Subcutaneous abdominal adipose tissue (tissue), 5 donors: ENCODE measurements around the gene CCNQ.

Experiments
- H3K27ac ChIP-seq: one replicate; pipeline ENCODE4 v1.7.0; 2013; ENCODE audit warnings: low read depth, mild to moderate bottlenecking, inconsistent platforms, low read length, moderate library complexity
- H3K27me3 ChIP-seq, 5 donors: one replicate each; pipeline ENCODE4 v1.7.0; 2013; ENCODE audit warnings: low read length in 5 of 5, inconsistent platforms in 1 of 5; ENCODE audit not compliant: control insufficient read depth in 5 of 5, insufficient read depth in 4 of 5
- H3K36me3 ChIP-seq, 5 donors: one replicate each; pipeline ENCODE4 v1.7.0; 2013; ENCODE audit warnings: low read length in 5 of 5; ENCODE audit not compliant: control insufficient read depth in 5 of 5, insufficient read depth in 5 of 5
- H3K4me1 ChIP-seq, 5 donors: one replicate each; pipeline ENCODE4 v1.7.0; 2013; ENCODE audit warnings: low read length in 5 of 5, mild to moderate bottlenecking in 3 of 5, moderate library complexity in 1 of 5; ENCODE audit not compliant: control insufficient read depth in 5 of 5, insufficient read depth in 5 of 5
- H3K4me3 ChIP-seq, 5 donors: one replicate each; pipeline ENCODE4 v1.7.0; 2013; ENCODE audit warnings: low read length in 5 of 5, low read depth in 1 of 5
- H3K9ac ChIP-seq, 5 donors: one replicate each; pipeline ENCODE4 v1.7.0; 2013; ENCODE audit warnings: low read length in 5 of 5, mild to moderate bottlenecking in 4 of 5, moderate library complexity in 3 of 5
- H3K9me3 ChIP-seq, 5 donors: one replicate each; pipeline ENCODE4 v1.7.0; 2013; ENCODE audit warnings: low read length in 5 of 5; ENCODE audit not compliant: control insufficient read depth in 5 of 5
- donor health status: healthy.
- donor health status: healthy.
- donor health status: healthy.
- donor health status: healthy.
- donor health status: healthy.

Gene CCNQ

DNA sequence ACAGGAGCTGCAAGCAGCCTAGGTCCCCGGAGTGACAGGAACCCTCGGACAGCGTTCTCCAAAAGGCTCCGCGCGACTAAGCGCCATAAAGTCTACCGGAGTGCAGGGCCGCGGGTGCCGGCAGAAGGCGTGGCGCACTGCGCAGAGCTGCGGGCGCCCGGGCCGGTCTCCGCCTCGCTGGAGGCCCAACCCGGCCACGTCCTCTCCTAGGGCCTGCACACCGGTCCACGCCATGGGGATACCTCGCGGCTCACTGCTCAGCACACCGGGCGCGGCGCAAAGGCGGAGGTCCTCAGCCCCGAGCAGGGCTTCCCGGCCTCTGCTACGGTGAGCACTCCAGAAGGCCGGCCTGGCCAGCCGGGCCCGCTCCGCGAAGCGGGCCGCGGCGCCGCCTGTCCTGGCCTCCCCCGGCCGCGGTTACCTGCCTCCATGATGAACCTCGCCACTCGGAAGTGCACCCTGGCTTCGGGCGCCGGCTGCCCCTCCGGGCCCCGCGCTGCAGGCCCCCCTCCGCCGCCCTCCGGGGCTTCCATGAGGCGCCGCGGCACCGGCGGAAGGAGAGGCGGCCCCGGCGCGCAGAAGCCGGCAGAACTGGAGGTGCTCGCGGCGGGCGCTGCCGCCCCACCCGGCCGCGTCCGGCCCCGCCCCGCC is at the start of gene CCNQ:
CCNQ (minus strand) TSS at position 599 of the 651 bp plus-strand sequence; CDS start at position 533, 66 bp downstream.
- Histone ChIP-seq H3K27me3 (peaks cover 0 to 27% (median 9%) of the 10 kb centered on the region in 5 donors), H3K4me1 (peaks cover 0 to 29% (median 14%) of the 10 kb centered on the region in 5 donors), H3K9me3 (peaks cover 0 to 5% (median 4%) of the 10 kb centered on the region in 5 donors), H3K9ac (peak within 1 kb of the TSS in 4 of 5 donors; percentile 49 to 73 (median 64)), H3K27ac (no peak within 1 kb of the TSS), H3K36me3 (peaks cover 0 to 22% (median 8%) of the 10 kb centered on the region in 5 donors), H3K4me3 (peak within 1 kb of the TSS; percentile 66 to 81 (median 70))

DNA sequence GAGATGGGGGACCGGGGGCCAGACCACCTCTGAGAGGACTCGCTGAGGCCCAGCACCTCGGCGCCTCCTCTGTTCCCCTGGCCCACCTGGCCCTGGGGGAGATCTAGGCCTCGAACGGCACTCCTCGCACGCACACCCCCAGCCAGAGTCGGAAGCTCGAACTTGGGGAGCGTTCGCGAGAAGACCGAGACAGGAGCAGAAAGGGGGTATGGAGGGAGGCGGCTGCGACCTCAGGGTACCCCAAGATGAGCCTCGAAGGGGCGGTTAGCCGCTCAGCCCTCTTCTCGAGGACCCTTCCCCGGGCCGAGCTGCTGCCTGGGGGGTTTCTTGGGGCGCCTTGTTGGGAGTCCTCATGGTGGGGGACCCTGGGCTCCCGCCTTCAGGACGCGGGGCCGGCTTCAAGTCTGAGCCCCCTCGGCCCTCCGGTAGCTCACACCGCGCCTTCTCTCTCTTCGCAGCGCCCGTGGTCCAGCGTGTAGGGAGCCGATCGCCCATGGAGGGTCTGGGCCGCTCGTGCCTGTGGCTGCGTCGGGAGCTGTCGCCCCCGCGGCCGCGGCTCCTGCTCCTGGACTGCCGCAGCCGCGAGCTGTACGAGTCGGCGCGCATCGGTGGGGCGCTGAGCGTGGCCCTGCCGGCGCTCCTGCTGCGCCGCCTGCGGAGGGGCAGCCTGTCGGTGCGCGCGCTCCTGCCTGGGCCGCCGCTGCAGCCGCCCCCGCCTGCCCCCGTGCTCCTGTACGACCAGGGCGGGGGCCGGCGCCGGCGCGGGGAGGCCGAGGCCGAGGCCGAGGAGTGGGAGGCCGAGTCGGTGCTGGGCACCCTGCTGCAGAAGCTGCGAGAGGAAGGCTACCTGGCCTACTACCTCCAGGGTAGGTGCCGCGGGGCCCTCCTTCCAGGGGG is 48.8 kb upstream of the CCNQ start:
- Histone ChIP-seq H3K9ac (no peak overlapping the region), H3K27me3 (peaks cover 23 to 69% (median 60%) of the 10 kb centered on the region in 5 donors), H3K4me3 (no peak overlapping the region), H3K9me3 (peaks cover 0 to 9% (median 0%) of the 10 kb centered on the region in 5 donors), H3K4me1 (peaks cover 0 to 27% (median 19%) of the 10 kb centered on the region in 5 donors), H3K27ac (no peak overlapping the region), H3K36me3 (no peaks in the 10 kb centered on the region)

DNA sequence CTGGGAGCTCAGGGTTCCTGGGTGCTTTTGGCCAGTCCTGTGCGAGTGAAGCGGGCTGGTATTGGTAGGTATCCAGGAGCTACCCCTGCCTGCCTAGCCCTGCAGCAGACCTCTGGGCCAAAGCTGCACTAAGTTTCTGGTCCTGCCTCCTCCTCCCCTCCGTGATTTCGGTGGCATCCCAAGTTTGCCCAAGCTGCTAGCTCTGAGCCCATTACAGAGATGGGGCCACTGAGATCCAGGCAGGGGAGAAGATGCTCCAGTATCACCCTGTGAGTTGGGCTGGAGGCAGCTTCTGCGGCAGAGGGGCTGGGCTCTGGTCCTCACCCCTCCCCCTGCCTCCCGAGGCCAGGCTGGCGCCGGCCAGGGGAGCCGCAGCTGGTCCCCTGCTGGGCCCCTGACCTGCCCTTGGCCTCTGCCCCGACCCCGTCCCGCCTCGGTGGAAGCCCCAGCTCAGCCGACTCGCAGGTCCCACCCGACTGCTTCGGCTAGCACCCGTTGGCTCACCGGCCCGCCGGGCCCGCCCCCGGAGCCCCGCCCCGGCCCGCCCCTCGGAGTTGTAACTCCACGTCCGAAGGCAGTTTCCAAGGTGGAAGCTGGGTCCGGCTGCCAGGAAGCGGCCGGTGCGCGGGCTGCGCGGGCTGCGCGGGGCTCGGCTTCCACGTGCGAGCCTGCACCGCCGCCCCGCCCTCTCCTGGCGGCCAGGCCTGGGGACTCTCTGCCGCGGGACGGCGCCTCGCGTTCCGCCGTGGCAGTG is 47.9 kb upstream of the CCNQ start, which contains the start of gene DUSP9:
DUSP9 (plus strand) TSS at position 584 of the 754 bp plus-strand sequence. CDS start 751 bp downstream, outside the sequence.
- Histone ChIP-seq H3K36me3 (no peaks in the 10 kb centered on the region), H3K9me3 (peaks cover 0 to 9% (median 0%) of the 10 kb centered on the region in 5 donors), H3K4me1 (peaks cover 0 to 31% (median 21%) of the 10 kb centered on the region in 5 donors), H3K27ac (no peak within 1 kb of the TSS), H3K27me3 (peaks cover 24 to 69% (median 62%) of the 10 kb centered on the region in 5 donors), H3K9ac (no peak within 1 kb of the TSS), H3K4me3 (peak within 1 kb of the TSS in 1 of 5 donors; percentile 33)

- Histone ChIP-seq H3K4me1 (peaks cover 0 to 37% (median 21%) of the 10 kb centered on the region in 5 donors), H3K27me3 (peaks cover 31 to 76% (median 66%) of the 10 kb centered on the region in 5 donors), H3K9me3 (peaks cover 0 to 9% (median 0%) of the 10 kb centered on the region in 5 donors), H3K4me3 (no peak overlapping the region), H3K27ac (no peak overlapping the region), H3K9ac (no peak overlapping the region), H3K36me3 (no peaks in the 10 kb centered on the region)
These were observed 47.1 kb upstream of the CCNQ start for GRCh38 chrX:153645921-153646488.

DNA sequence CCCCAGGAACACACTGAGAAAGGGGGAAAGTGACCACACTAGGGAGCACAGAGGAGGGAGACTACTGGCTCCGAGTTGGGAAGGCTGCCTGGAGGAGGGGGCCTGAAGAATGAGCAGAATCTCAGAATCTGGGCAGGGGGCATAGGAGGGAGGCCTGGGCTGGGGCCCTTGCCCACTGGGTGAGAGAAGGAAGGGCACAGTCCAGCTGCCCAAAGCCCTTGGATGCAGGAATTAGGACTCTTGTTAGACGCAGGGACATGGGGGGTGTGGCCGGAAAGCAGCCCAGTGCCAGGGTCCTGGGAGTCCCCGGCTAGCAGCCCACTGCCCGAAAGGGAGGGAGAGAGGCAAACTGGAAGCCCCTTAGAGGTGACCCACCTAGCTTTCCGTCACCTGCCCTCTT is 46.2 kb upstream of the CCNQ start:
- Histone ChIP-seq H3K4me1 (peaks cover 0 to 37% (median 21%) of the 10 kb centered on the region in 5 donors), H3K4me3 (no peak overlapping the region), H3K36me3 (no peaks in the 10 kb centered on the region), H3K9ac (no peak overlapping the region), H3K27me3 (peaks cover 33 to 77% (median 71%) of the 10 kb centered on the region in 5 donors), H3K27ac (no peak overlapping the region), H3K9me3 (peaks cover 0 to 9% (median 0%) of the 10 kb centered on the region in 5 donors)

GRCh38 chrX:153644356-153645125 is 45.6 kb upstream of the CCNQ start:
- peaks cover 0 to 9% (median 0%) of the 10 kb centered on the region in 5 donors for H3K9me3 ChIP-seq
- H3K36me3 ChIP-seq = no peaks in the 10 kb centered on the region
- no peak overlapping the region for H3K27ac ChIP-seq
- H3K27me3 ChIP-seq = peaks cover 34 to 79% (median 70%) of the 10 kb centered on the region in 5 donors
- H3K9ac ChIP-seq = no peak overlapping the region
- no peak overlapping the region for H3K4me3 ChIP-seq
- H3K4me1 ChIP-seq = peaks cover 0 to 37% (median 21%) of the 10 kb centered on the region in 5 donors

DNA sequence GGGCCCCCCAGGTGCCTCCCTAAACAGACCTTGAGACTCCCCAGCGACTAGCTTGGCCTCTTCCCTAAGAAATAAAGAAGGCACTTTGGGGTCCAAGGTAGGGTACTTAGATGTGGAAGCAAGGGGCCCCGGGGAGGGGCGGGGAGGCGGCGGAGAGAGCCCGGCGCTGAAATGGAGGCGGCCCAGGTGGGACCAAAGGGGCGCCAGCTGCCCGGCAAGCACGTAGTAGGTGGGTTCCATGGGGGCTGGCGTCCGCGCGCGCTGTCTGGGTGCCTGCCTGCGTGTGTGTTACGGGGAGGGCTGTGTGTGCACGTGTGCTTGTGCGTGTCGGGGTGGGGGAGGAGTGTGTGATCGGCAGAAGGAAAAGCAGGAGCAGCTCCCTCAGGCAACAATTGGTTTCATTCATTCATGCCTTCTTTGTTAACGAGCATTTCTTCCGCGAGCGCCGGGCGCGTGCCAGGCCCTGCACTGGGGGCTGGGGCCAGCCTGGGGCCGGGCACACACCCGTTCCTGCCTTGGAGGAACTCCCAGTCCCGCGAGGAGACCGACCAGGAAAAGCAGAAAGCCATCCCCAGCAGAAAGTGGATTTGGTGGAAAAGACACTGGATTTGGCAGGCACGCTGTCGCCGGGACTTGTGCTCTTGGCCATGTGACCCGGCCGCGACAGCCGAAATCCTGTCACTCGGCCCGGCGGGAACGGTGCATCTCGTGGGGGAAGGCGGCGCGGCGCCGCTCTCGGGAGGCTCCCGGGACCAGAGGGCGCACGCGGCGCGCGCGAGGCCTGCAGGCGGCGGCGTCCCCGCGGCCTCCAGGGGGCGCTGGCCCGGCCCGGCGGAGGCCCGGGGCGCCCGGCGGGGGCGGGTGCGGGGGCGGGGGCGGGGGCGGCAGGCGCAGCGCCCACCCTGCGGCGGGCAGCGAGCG is 44.8 kb upstream of the CCNQ start:
- Histone ChIP-seq H3K36me3 (no peaks in the 10 kb centered on the region), H3K9me3 (peaks cover 0 to 9% (median 0%) of the 10 kb centered on the region in 5 donors), H3K4me1 (peaks cover 0 to 37% (median 21%) of the 10 kb centered on the region in 5 donors), H3K4me3 (peak overlapping the region in 3 of 5 donors; percentile 14 to 42 (median 34)), H3K9ac (no peak overlapping the region), H3K27me3 (peaks cover 33 to 76% (median 70%) of the 10 kb centered on the region in 5 donors), H3K27ac (no peak overlapping the region)

DNA sequence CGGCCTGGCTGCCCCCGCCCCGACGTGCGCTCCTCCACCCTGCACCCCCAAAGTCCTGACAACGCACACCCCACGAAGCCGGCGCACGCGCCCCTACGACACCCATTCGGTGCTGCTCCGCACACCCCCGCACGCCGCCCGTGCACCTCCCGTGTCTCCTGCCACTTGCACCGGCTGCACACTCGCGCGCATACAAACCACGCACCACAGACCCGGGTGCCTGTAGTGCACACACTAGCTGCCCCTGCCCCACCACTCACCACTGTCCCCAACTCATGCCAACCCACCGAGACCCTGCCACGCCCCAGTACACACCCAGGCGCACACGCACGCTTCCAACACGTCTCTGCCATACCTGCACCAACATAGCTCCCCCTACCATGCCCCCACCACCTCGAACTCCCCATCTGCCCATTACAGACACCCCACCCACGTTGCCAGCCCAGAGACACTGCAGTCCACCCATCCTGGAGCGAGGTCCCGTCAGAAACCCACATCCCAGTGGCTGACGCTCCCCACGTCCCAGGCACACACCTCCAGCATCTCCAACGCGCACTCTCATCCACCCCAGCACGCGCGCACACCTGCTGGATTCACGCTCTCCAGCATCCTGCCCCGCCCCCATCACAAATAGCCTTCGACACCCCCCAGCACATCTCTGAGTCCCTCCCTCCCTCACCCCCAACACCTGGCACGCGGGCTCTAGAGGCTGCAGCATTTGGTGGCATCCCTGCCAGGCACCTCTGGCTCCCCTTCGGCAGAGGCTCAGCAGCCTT is 43.9 kb upstream of the CCNQ start:
- peaks cover 0 to 9% (median 0%) of the 10 kb centered on the region in 5 donors for H3K9me3 ChIP-seq
- H3K4me3 ChIP-seq = no peak overlapping the region

More for the DNA sequence above, 43.9 kb upstream of the CCNQ start:
- peaks cover 32 to 74% (median 70%) of the 10 kb centered on the region in 5 donors for H3K27me3 ChIP-seq
- no peak overlapping the region for H3K9ac ChIP-seq
- no peaks in the 10 kb centered on the region for H3K36me3 ChIP-seq
- peaks cover 0 to 37% (median 20%) of the 10 kb centered on the region in 5 donors for H3K4me1 ChIP-seq
- no peak overlapping the region for H3K27ac ChIP-seq
